Right kidney (tissue), 1 donor: ENCODE results near the gene MSANTD1.

Experiments
- DNase-seq: peaks from one replicate; pipeline ENCODE4 v3.0.0-alpha.2; 2016

The MSANTD1 gene

GRCh38 chr4:3266076-3266475 is 17.1 kb downstream of the MSANTD1 start:
- no peak for DNase-seq

- DNase-seq = no peak
Measured at GRCh38 chr4:3267576-3268394, 18.8 kb downstream of the MSANTD1 start.

GRCh38 chr4:3268395-3269104 is 19.6 kb downstream of the MSANTD1 start:
- no peak for DNase-seq

- no peak for DNase-seq
Measured at GRCh38 chr4:3269105-3269927, 20.4 kb downstream of the MSANTD1 start.

- DNase-seq = no peak
Measured at GRCh38 chr4:3269991-3270611, 21.1 kb downstream of the MSANTD1 start.

- no peak for DNase-seq
Measured at GRCh38 chr4:3271131-3271530, 22.2 kb downstream of the MSANTD1 start.

- no peak for DNase-seq
Measured at GRCh38 chr4:3276986-3277385, 28.0 kb downstream of the MSANTD1 start.

- no peak for DNase-seq
Measured at GRCh38 chr4:3280466-3280865, 31.5 kb downstream of the MSANTD1 start.

GRCh38 chr4:3283483-3283882 is 34.5 kb downstream of the MSANTD1 start:
- no peak for DNase-seq

GRCh38 chr4:3283916-3284315 is 35.0 kb downstream of the MSANTD1 start:
- no peak for DNase-seq

- no peak for DNase-seq
Measured at GRCh38 chr4:3284734-3285557, 36.0 kb downstream of the MSANTD1 start.

GRCh38 chr4:3285558-3286334 is 36.8 kb downstream of the MSANTD1 start:
- DNase-seq = no peak

GRCh38 chr4:3286335-3287175 is 37.6 kb downstream of the MSANTD1 start:
- DNase-seq = no peak

GRCh38 chr4:3287271-3287971 is 38.5 kb downstream of the MSANTD1 start:
- no peak for DNase-seq

- DNase-seq = no peak
Measured at GRCh38 chr4:3287972-3288570, 39.1 kb downstream of the MSANTD1 start.

- no peak for DNase-seq
Measured at GRCh38 chr4:3288571-3289094, 39.7 kb downstream of the MSANTD1 start.

- no peak for DNase-seq
Measured at GRCh38 chr4:3290476-3290875, 41.5 kb downstream of the MSANTD1 start.

GRCh38 chr4:3290889-3291321 is 41.9 kb downstream of the MSANTD1 start:
- DNase-seq = no peak
